HG02642 (cell line): ENCODE results near the gene PNLIPRP2.

Experiments
- ATAC-seq: cut with Tn5 transposase; IDR thresholded peaks from one replicate; pipeline ENCODE4 v1.9.1; 2021; ENCODE audit warnings: mild to moderate bottlenecking; ENCODE audit not compliant: unreplicated experiment, poor library complexity

The PNLIPRP2 gene

DNA sequence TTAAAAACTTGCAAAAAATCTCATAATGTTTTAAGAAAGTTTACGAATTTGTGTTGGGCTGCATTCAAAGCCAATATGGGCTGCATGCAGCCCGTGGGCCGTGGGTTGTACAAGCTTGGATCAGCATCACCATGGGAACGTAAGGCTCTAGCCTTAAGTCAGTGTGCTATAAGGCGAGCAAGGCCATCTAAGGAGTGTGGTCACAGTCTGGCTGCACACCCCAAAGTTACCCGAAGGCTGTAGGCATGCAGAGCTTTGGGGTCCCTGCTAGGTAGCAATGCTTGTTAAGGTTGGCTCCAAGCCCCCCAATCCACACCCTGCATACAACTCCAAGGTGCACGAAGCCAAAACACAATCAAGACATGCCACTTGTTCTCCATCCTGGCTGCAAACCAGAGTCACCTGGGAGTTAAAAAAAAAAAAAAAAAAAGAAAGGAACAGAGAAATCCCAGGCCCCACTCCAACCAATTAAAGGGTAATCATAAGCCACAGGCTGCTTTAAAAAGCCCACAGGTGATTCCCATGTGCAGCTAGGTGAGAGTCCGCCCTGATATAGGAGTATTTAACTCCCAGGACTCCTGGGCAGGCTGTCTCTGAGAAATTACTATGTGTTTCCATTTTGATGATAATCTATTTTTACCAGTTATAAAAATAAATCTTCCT lies 8.5 kb upstream of the PNLIPRP2 start:
- no peak for ATAC-seq

DNA sequence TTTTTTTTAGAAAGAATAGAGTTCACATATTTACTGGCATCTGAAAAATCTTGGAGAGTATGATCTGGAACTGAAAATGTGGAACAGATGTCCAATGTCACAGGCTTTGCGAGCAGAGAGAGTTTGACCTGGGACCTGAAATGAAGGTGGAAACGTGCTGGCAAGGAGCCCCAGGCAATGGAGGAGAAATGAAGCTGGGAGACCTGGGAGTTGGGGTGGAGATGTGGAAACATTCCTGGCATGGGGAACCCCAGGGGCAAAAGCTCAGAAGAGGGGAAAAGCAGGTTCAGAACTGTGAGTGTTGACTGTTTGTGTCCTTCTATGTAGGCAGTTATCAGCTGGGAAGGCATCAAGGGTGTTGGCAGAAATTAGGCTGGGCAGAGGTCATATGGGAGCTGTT lies 7.3 kb upstream of the PNLIPRP2 start:
- ATAC-seq, result no peak

DNA sequence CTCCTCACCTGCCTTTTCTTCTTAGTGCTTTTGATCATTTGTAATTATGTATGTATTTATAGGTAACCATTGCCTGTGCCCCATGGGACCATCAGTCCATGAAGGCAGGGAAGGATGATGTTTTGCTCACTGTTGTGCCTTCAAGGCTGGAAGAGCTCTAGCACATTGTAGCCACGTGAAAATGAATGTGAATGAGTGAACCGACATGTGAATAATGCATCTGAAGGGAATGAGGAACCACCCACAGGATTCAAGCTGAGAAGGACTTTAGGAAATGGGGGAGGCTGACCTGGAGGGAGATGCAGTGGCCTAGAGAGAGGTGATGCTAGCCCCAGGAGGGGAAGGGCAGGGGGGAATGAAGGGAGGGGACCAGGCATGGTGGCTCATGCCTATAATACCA lies 6.0 kb upstream of the PNLIPRP2 start:
- no peak for ATAC-seq

DNA sequence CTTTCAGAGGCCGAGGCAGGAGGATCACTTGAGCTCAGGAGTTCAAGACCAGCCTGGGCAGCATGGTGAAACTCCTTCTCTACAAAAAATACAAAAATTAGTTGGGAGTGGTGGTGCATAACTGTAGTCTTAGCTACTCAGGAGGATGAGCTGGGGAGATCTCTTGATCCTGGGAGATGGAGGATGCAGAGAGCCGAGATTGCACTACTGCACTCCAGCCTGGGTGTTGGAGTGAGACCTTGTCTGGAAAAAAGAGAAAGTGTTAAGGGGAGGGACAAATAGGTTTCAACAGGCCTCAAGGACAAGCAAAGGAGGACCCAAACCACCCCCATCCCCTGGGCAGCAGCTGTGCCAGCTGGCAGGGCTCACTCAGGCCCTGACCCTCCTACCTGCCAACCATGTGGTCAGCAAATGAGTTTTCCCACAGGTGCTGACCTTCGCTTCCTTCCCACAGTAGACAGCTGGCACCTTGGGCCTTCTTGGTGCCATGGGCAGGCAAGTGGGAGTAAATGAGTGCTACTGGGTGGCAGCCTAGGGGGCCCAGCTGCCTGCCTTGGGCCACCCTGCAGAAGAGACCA lies 5.5 kb upstream of the PNLIPRP2 start:
- no peak for ATAC-seq

GRCh38 chr10:116621476-116621875 lies 723 bp downstream of the PNLIPRP2 start:
- ATAC-seq, result no peak

GRCh38 chr10:116621934-116622655 lies 1.3 kb downstream of the PNLIPRP2 start:
- ATAC-seq, result no peak

DNA sequence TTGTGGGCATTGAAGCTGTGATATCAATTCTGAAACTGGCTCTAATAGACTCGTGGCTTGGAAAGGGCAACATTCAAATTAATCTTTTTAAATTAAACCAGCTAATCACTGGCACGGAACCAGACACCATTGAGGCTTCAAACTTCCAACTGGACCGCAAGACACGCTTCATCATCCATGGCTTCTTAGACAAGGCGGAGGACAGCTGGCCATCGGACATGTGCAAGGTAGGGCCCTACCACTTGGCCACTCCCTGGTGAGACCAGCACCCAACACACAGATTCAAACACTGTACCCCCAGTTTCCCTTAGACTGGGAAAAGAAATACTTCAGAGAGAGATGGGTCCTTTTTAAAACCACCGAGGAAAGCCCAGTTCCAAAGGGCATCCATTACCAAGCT lies 5.1 kb downstream of the PNLIPRP2 start:
- no peak for ATAC-seq

DNA sequence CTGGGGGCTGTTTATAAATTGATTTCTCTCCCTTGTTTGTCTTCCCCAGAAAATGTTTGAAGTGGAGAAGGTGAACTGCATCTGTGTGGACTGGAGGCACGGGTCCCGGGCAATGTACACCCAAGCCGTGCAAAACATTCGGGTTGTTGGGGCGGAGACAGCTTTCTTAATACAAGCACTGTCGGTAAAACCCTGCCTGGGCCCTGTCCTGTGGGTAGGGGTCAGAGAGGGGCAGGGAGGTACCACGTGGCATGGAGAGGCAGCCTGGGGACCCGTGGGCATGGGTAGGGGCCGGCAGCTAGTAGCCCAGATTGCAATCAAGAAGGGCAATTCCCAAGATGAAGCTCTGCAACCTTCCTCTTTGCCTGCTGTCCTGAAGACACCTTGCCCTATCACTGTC lies 6.1 kb downstream of the PNLIPRP2 start:
- no peak for ATAC-seq

DNA sequence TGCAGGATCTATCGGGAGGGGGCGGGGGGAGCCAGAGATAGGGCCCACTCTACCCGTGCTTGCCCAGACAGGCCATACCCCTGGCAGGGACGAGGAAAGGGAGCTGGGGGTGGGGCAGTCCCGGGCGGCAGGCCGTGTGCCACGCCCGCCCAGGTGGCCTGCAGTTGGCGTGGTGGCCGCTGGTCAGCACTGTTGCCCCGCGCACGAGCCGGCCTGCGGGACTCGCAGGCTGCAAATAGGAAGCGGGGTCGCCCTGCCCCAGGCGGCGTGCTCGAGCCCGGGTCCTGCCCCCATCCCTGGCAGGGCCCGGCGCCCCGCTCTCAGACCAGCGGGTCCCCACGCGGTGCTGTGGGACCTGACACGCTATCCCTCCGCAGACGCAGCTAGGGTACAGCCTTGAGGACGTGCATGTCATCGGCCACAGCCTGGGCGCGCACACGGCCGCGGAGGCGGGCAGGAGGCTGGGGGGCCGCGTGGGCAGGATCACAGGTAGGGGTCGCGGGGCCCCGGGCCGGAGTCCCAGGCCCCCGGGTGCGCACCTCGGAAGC lies 6.7 kb downstream of the PNLIPRP2 start:
- ATAC-seq, result no peak

GRCh38 chr10:116629340-116629739 lies 8.6 kb downstream of the PNLIPRP2 start:
- ATAC-seq, result no peak

DNA sequence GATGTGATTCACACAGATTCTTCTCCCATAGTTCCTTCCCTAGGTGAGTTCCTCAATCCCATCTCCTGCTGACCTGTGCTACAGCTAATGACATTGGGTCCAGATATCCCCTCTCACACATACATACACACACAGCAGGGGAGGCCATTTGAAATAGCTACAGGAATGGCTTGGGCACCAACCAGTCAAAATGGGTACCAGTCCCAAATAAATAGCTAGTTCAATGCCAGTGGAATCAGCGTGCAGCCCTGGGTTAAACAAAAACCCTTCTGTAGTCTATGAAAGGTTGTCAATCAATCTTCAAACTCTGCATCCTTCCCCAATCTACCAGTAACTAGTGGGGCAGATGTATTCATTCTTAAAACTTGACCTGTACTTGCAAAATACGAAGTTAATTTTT lies 9.3 kb downstream of the PNLIPRP2 start:
- no peak for ATAC-seq

DNA sequence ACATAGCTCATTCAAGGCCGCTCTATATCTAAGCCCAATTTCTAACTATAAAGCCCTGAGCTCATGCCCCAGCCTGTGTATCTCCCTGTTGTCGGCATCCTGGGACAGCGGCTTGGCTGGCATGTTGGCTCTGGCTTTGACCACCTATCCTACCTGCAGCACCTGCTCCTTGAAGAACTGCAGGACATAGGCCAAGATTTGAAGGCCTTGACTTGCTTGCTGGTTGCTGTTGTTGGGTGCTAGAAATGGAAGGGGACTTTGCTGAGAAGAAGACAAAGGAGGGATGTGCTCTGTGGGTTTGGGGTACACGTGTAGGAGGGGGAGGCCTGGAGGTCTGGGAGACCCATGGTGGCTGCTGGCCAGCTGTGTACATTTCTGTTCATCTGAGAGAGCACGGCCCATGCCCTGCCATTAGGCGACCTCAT lies 11.1 kb downstream of the PNLIPRP2 start:
- ATAC-seq, result no peak

DNA sequence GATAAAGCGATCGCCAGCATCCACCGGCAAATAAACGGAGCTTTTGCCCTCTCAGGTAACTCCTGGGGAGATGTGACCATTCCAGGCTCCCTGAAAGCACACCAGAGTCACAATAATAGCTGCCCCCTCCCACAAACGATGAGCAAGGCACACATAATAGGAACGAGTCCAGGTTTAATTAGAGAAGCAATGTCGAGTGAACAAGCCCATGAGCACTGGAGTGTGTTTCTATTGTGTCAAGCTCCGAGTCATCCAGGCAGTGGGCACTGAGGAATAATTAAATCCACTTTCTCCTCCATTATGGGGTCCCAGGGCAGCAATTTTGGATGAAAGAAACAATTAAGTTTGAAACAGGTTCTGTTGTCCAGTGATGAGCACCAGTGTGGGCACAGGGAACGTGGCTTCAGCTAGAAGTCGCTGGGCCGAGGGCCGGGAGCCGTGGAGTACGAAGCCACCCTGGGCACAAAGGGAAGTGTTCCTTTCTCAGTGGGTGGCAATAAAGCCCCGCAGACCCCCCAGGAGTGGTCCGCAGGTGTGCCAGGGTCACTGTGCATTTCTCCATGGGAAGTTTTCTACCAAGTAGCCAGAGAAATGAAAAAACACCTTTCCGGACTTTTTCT lies 12.0 kb downstream of the PNLIPRP2 start:
- no peak for ATAC-seq

- no peak for ATAC-seq
These were observed 12.5 kb downstream of the PNLIPRP2 start for GRCh38 chr10:116633216-116633600.

DNA sequence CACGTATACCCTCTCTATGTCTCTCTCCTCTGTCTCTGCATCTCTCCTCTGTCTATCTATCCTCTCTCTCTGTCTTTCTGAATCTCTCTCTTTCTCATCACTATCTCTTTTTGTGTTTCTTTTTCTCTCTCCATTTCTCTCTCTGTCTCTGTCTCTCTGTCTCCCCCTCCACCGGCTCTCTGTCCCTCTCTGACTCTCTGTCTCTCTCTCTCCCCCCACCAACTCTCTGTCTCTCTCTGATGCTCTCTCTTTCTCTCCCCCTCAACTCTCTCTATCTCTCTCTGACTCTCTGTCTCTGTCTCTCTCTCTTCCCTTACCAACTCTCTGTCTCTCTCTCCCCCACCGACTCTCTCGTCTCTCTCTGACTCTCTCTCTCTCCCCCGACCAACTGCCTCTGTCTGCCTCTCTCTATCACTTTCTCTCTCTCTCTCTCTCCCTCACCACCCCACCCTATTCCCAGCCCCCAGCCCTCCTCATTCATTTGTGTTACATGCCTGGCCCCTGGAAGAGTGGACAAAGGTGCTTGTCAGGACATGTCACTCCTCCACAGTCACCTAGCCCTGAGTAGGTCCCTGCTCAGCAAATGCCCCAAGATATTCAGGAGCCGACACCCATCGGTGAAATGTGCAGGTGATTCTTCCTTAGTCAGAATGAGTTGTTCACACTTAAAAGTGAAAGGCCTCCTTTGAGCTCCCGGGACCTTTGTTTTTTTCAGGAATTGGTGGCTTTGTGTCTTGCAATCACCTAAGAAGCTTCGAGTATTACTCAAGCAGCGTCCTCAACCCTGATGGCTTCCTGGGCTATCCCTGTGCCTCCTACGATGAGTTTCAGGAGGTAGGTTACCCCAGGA lies 13.6 kb downstream of the PNLIPRP2 start:
- ATAC-seq, result no peak

- no peak for ATAC-seq
These were observed 15.6 kb downstream of the PNLIPRP2 start for GRCh38 chr10:116636385-116636784.

DNA sequence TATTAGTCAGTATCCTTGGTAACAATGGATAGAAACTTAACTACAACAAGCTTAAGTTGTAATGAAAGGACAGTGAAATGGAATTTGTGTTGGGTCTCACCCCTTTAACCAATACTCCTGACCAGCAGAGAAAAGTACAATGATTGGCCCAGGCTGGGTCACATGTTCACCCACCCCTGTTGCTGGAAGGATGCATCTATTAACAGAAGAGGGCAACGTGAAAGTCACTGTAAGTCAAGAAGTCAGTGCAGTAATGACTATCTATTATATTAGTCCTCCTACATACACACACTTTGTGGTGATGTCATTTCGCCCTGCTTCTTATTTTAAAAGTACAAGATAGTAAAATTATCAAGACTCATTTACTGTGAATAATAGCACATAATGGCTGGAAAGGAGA lies 16.2 kb downstream of the PNLIPRP2 start:
- no peak for ATAC-seq

GRCh38 chr10:116637830-116638229 lies 17.1 kb downstream of the PNLIPRP2 start:
- no peak for ATAC-seq

GRCh38 chr10:116646502-116646901 lies 25.7 kb downstream of the PNLIPRP2 start:
- ATAC-seq, result no peak

DNA sequence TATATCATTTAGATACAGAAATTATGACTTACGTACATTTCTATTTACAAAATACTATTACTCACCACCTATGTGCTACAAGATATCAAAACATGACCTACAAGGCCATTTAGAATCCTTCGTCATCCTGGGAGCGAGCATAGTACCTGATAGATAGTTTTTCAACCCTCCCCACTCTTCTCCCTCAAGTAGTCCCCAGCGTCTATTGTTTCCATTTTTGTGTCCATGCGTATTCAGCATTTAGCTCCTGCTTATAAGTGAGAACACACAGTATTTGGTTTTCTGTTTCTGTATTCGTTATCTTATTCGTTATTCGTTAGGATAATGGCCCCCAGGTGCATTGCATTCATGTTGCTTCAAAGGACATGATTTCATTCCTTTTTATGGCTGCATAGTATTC lies 28.1 kb downstream of the PNLIPRP2 start:
- no peak for ATAC-seq
